Embryonic facial prominence (tissue), 1 donor: ENCODE results near the gene SLC9A9.
"Not testable (repeated sequence)": the region's sequence is repeated elsewhere in the genome, so short reads cannot be mapped to it uniquely, and the experiment has no call there.

ENCODE experiments used
- DNase-seq: peaks from one replicate; pipeline ENCODE4 v3.0.0-alpha.2; 2016; ENCODE audit errors: extremely low spot score

Gene SLC9A9

GRCh38 chr3:143810166-143810952 lies 37.9 kb downstream of the SLC9A9 start:
- DNase-seq, result no peak

GRCh38 chr3:143809121-143809621 lies 39.1 kb downstream of the SLC9A9 start:
- peak; percentile 46 for DNase-seq

DNA sequence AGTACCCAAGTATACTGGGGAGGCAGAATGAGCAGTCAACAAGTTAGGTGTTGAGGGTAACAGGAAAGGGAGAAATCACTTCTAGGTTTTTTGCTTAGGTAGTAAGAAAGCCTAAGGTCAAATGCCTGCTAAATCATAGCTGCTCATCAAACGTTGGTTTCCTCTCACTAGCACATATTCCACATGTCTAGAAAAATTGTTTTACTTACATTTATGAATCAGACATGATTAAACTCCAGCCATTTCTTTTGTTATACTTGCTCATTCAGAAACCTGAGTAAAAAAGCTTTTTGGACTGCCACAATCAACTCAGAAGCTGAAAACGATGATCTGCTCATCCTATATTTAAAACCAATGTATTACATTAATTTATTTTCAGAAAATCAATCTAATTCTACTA lies 40.2 kb downstream of the SLC9A9 start:
- no peak for DNase-seq

DNA sequence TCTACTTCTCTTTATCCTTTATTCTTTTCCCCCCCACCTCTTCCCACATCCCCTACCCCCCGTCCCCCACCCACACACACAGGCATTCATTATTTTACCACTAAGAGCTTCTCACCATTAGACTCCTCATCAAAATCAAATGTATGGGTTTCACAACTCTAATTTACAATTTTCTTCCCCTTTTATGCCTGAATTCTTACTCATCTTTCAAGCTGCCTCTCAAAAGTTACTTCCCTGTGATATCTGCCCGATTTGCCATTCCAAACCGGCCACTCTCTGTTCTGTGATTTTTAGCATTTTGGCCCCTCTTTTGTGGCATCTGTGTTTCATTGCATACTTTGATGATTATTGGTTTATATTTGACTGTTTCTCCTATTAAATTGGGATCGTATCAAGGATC lies 42.2 kb downstream of the SLC9A9 start:
- DNase-seq, result no peak

DNA sequence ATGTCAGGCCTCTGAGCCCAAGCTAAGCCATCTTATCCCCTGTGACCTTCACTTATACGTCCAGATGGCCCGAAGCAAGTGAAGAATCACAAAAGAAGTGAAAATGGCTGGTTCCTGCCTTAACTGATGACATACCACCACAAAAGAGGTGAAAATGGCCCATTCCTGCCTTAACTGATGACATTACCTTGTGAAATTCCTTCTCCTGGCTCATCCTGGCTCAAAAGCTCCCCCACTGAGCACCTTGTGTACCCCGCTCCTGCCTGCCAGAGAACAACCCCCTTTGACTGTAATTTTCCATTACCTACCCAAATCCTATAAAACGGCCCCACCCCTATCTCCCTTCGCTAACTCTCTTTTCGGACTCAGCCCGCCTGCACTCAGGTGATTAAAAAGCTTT lies 42.8 kb downstream of the SLC9A9 start:
- DNase-seq, result not testable (repeated sequence)

DNA sequence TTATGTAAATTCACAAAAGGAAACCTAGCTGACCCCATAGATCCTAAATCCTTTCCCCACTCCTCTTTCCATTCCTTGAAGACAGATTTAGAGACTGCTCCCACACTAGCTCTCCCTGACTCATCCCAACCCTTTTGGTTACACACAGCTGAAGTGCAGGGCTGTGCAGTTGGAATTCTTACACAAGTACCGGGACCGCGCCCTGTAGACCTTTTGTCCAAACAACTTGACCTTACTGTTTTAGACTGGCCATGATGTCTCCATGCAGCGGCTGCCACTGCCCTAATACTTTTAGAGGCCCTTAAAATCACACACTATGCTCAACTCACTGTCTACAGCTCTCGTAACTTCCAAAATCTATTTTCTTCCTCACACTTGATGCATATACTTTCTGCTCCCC lies 47.2 kb downstream of the SLC9A9 start:
- not testable (repeated sequence) for DNase-seq

DNA sequence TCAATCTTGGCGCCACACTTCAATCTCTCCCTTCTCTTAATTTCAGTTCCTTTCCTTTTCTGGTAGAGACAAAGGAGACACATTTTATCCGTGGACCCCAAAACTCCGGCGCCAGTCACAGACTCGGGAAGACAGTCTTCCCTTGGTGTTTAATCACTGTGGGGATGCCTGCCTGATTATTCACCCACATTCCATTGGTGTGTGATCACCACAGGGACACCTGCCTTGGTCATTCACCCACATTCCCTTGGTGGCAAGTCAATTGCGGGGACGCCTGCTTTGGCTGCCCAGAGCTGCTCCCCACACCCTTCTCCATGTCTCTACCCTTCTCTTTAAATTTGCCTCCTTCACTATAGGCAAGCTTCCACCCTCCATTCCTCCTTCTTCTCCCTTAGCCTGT lies 50.1 kb downstream of the SLC9A9 start:
- DNase-seq, result not testable (repeated sequence)

DNA sequence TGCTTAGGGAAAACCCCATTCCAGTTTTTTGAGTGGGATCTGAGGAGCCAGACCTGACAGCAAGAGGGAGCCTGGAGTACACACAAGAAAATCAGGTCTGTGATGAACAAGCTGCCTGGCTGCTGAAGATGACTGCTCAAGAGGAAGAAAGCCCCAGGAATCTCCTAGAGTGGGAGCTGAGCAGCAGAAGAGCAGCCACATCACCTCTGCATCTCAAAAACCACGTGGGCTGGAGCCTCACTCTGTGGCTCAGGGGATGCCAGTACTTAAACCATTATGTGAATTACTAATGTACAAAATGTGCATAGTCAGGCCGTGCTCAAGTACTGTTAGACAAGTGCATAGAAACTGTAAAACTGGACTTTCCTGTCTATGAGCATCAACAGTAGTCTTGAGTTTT lies 52.4 kb downstream of the SLC9A9 start:
- no peak for DNase-seq

DNA sequence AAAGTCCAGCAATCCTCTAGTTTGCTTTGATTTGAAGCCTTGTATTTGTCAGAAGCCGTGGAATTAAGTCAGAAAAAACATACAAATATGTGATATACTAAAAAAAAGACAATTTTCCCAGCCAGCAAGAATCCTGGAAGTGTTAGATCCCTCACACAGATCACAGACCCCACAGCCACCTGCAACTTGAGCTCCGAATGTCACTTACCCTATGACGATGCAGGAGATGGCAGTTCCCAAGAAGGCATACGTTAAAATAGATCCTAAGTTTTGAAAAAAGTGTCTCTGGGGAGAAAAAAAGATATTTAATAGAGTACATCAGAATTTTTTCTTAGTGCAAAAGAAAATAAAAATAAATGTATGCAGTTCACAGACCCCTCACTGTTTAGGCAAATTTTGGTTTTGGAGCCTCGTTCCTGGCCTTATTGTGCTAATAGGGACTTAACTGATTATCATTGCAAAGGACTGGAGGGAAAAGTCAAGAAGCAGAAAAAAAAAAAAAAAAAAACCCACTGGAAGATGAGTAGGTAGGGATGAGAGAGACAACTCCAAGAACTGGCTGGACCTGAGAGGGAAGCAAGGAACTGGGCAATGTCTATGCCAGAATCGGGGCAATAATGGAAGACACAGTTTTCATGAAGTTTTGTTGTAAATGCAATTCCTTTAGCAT lies 53.3 kb downstream of the SLC9A9 start:
- no peak for DNase-seq

GRCh38 chr3:143793971-143794370 lies 54.3 kb downstream of the SLC9A9 start:
- DNase-seq, result no peak

DNA sequence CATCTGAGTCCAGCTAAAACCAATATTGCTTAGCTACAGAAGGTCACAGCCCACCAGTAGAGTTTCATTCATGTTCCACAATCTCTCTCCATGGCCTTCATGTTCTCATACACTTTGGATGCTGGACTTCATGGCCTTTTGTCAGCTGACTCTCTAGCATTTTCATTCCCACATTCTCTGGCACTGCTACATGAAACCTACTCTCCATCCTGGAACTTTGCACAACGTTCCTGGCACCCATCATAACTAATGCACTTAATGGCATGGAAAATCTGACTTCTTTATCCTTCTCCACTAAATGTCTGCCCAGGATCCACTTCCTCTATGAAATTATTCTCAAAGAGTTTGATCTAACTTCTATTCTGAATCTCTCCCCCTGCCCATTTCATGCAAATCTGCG lies 56.9 kb downstream of the SLC9A9 start:
- DNase-seq, result no peak

GRCh38 chr3:143786219-143787191 lies 61.8 kb downstream of the SLC9A9 start:
- DNase-seq, result no peak

DNA sequence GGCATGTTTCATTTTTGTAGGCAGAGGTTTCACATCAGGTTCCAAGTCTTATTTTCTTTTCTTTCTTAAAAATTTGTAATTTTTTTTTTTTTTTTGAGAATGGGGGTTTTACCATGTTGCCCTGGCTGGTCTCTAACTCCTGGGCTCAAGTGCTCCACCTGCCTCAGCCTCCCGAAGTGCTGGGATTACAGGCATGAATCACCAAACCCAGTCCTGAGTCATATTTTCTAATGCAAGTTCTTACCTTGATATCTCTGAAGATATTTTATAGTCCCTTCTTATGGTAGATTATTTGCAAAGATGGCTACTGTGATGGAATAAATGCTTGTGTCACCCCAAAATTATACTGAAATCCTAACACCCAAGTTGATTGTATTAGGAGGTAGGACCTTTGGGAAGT lies 63.8 kb downstream of the SLC9A9 start:
- no peak for DNase-seq

DNA sequence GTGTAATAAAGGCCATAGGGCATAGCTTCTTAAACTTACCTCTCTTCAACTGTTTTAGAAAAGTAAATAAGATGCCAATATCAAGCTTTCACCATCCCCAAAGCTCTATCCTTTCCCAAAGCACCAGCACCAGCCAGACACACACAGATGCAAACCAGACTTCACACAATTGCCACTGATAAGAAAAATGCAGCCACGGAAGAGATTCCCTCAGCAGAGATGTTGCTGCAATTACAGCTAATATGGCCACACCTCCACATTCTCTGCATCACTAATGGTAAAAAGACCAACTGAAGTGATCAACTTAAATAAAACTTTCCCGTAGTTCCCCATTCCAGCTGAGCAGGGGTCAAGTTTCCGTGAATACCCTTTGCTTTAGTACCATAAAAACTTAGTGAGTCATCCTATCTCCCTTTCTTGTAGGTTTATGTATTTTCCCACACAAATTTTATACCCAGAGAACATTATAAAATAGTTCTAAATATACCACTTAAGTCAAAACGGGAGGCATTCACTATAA lies 64.4 kb downstream of the SLC9A9 start:
- DNase-seq, result no peak

GRCh38 chr3:143775459-143775858 lies 72.8 kb downstream of the SLC9A9 start:
- DNase-seq, result no peak

- DNase-seq, result no peak
These were observed 76.3 kb downstream of the SLC9A9 start for GRCh38 chr3:143771939-143772338.

DNA sequence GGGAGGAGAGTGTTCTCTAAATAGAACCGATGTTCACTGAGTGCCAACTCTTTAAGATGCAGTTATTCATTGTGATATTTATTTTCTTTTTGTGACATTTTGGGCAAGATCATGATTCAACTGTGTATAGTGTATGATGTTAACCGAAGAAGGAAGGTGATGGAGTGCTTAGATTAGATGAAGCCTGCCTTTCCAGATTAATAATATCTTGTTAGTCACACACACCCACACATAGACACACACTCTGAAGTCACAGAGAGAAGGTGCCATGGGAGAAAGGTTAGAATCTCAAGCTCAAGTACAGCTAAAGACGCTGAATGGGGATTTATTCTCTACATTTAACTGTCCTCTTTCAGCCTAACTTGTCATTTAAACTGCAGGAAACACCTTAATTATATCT lies 77.0 kb downstream of the SLC9A9 start:
- no peak for DNase-seq

DNA sequence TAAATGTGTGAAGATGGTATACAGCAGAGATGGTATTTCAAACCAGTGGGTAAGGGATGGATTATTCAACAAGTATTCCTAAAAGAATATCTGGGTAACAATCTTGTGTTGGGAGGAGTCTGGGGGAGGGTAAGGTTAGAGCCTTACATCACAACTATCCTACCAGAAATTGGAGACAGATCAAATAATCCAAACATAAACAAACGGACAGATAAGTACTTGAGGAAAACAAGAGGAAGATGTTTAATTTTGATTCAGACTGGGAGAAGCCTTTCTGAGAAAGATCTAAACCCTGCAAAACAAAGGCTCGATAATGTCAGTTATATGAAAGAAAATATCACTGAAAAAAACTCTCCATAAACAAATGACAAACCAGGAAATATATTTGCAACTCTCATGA lies 77.9 kb downstream of the SLC9A9 start:
- no peak for DNase-seq

- DNase-seq, result no peak
These were observed 78.7 kb downstream of the SLC9A9 start for GRCh38 chr3:143769616-143770015.

DNA sequence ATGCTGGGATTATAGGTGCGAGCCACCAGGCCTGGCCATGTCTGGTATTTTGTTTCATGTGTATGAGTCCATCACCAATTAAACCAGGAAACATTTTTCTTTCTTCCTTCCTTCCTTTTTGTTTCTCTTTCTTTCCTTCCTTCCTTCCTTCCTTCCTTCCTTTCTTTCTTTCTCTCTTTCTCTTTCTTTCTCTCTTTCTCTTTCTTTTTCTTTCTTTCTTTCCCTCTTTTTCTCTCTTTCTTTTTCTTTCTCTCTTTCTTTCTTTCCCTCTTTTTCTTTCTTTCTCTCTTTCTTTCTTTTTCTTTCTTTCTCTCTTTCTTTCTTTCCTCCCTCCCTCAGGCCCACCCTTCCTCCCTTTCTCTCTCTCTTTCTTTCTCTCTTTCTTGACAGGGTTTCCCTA lies 83.4 kb downstream of the SLC9A9 start:
- DNase-seq, result no peak

- DNase-seq, result no peak
These were observed 84.6 kb downstream of the SLC9A9 start for GRCh38 chr3:143763564-143764162.
